K562 (cell line): ENCODE results near the gene CLCN6. TPM values are rescaled to one million over a fixed set of nuclear protein-coding genes. Genes with fewer than 3 reads are reported as not detected.

Experiments
- ATAC-seq: fragments of 200-7000 bp; cut with Tn5 transposase; 3 replicates; pipeline ENCODE4 v1.9.1; 2020; ENCODE audit warnings: moderate library complexity
- BruUV-seq: library from RNA; stranded (reverse); fragments of 400-500 nt; replicated peaks from 2 replicates; lab custom pipeline; 2021; lab: Mats Ljungman, UMichigan
- CTCF ChIA-PET: fragments of 300-600 bp; formaldehyde crosslinking; extraction: SDS; loops from one replicate; lab custom pipeline; 2021; ENCODE audit warnings: low intra/inter-chr PET ratio; lab: Yijun Ruan, JAX
- POLR2A ChIA-PET: fragments of 300-600, 350-650 bp; sonication (Branson Sonifier 250); formaldehyde crosslinking; extraction: SDS; loops from one replicate; lab custom pipeline; 2021; ENCODE audit warnings: antibody characterized with exemption, inconsistent platforms; lab: Yijun Ruan, JAX
- DNase-seq, 4 experiments: peaks; one replicate each; pipeline versions ENCODE4 v3.0.0 to v3.0.0-alpha.2; 2011 to 2018; ENCODE audit warnings: low spot score in 3 of 4, mixed read lengths in 3 of 4; ENCODE audit errors: extremely low read depth in 1 of 4
- FAIRE-seq: peaks from 2 replicates; lab custom pipeline; 2011; peaks lifted over from hg19 to GRCh38; lab: Jason Lieb, UNC
- H2AFZ ChIP-seq: 2 replicates; pipeline ENCODE4 v1.6.0; 2011; ENCODE audit warnings: low read depth, low read length, control low read depth, inconsistent platforms
- H3K27ac ChIP-seq: fragments of 200-600 bp; 3 replicates; pipeline ENCODE4 v1.8.0; 2011; ENCODE audit warnings: low read depth, mild to moderate bottlenecking, control low read depth, inconsistent platforms, low read length, moderate library complexity, mixed read lengths; ENCODE audit errors: extremely low read depth
- H3K27me3 ChIP-seq, 2 experiments: fragments of 300-600 bp in 1 of 2; 2 replicates in 1 of 2; 3 replicates in 1 of 2; pipeline versions ENCODE4 v1.6.0 to v1.8.0; 2011; ENCODE audit warnings: inconsistent platforms in 2 of 2, low read length in 2 of 2, mild to moderate bottlenecking in 1 of 2, mixed read lengths in 1 of 2, moderate library complexity in 1 of 2; ENCODE audit not compliant: control insufficient read depth in 2 of 2, insufficient read depth in 2 of 2
- H3K36me3 ChIP-seq: fragments of 300-600 bp; 3 replicates; pipeline ENCODE4 v1.8.0; 2011; ENCODE audit warnings: mild to moderate bottlenecking, low read length, inconsistent platforms; ENCODE audit not compliant: control insufficient read depth, insufficient read depth
- H3K4me1 ChIP-seq, 2 experiments: fragments of 200-600 bp in 1 of 2; replicated peaks in 1 of 2; 2 replicates in 1 of 2; 3 replicates in 1 of 2; pipeline versions ENCODE4 v1.5.1 to v1.8.0; 2011; ENCODE audit warnings: inconsistent platforms in 2 of 2, low read length in 2 of 2, mild to moderate bottlenecking in 1 of 2, mixed read lengths in 1 of 2, moderate library complexity in 1 of 2; ENCODE audit not compliant: control insufficient read depth in 2 of 2, insufficient read depth in 2 of 2
- H3K4me2 ChIP-seq: 2 replicates; pipeline ENCODE4 v1.6.1; 2011; ENCODE audit warnings: low read length, control low read depth, inconsistent platforms, mixed read lengths; ENCODE audit not compliant: insufficient read depth
- H3K4me3 ChIP-seq: fragments of 200-600 bp; sonication (generic), shearing (Covaris generic); 2 replicates; pipeline ENCODE4 v1.5.1; 2016; ENCODE audit warnings: control low read depth, inconsistent platforms
- H3K79me2 ChIP-seq: fragments of 200-600 bp; 3 replicates; pipeline ENCODE4 v1.8.0; 2011; ENCODE audit warnings: low read length, inconsistent platforms; ENCODE audit not compliant: control insufficient read depth, insufficient read depth
- H3K9ac ChIP-seq, 2 experiments: 2 replicates each; pipeline versions ENCODE4 v1.6.0 to v1.6.1; 2011; ENCODE audit warnings: low read depth in 2 of 2, low read length in 2 of 2, control low read depth in 1 of 2, inconsistent platforms in 1 of 2, mild to moderate bottlenecking in 1 of 2, mixed read lengths in 1 of 2; ENCODE audit not compliant: insufficient read depth in 1 of 2
- H3K9me1 ChIP-seq: one replicate; pipeline ENCODE4 v1.6.0; 2011; ENCODE audit warnings: inconsistent platforms, mild to moderate bottlenecking, low read length, moderate library complexity; ENCODE audit not compliant: control insufficient read depth, insufficient read depth
- H3K9me3 ChIP-seq: replicated peaks from 2 replicates; pipeline ENCODE4 v1.5.1; 2011; ENCODE audit warnings: low read depth, low read length, inconsistent platforms; ENCODE audit not compliant: control insufficient read depth, insufficient read depth
- H4K20me1 ChIP-seq: replicated peaks from 2 replicates; pipeline ENCODE4 v1.6.1; 2011; ENCODE audit warnings: low read length, inconsistent platforms, mixed read lengths; ENCODE audit not compliant: control insufficient read depth, insufficient read depth
- ATF2 ChIP-seq: sonication (generic); formaldehyde crosslinking; IDR thresholded peaks from 2 replicates; pipeline ENCODE4 v1.8.1; 2022; ENCODE audit warnings: missing genetic modification reagents
- ATF7 ChIP-seq: fragments of 450-650 bp; IDR thresholded peaks from 2 replicates; pipeline ENCODE4 v1.7.1; 2014; ENCODE audit warnings: mild to moderate bottlenecking, moderate library complexity
- BHLHE40 ChIP-seq: IDR thresholded peaks from 2 replicates; pipeline ENCODE4 v1.6.1; 2011; ENCODE audit warnings: low read length, improper control_type of control experiment
- CTBP1 ChIP-seq: fragments of 450-650 bp; IDR thresholded peaks from 2 replicates; pipeline ENCODE4 v1.6.1; 2016; ENCODE audit warnings: borderline replicate concordance
- CXXC5 ChIP-seq: fragments of 250-450 bp; sonication (Bioruptor Pico); IDR thresholded peaks from 2 replicates; pipeline ENCODE4 v1.8.0; 2022; ENCODE audit warnings: inconsistent platforms, mild to moderate bottlenecking, moderate library complexity
- MAX ChIP-seq: sonication (generic); formaldehyde crosslinking; IDR thresholded peaks from 2 replicates; pipeline ENCODE4 v1.9.0; 2022; ENCODE audit warnings: mild to moderate bottlenecking, missing genetic modification reagents
- MAZ ChIP-seq, 2 experiments: fragments of 450-650 bp in 1 of 2; sonication (generic) in 1 of 2; formaldehyde crosslinking; IDR thresholded peaks in 1 of 2; conservative IDR thresholded peaks in 1 of 2; 2 replicates each; pipeline versions ENCODE4 v1.4.0 to v1.5.0; 2020; ENCODE audit warnings: mild to moderate bottlenecking in 1 of 2, missing genetic modification reagents in 1 of 2
- MECOM ChIP-seq: fragments of 250-450 bp; sonication (Bioruptor Pico); IDR thresholded peaks from 2 replicates; pipeline ENCODE4 v1.8.0; 2022; ENCODE audit warnings: inconsistent platforms
- NR2C1 ChIP-seq, 2 experiments: fragments of 450-650 bp; IDR thresholded peaks; 2 replicates each; pipeline ENCODE4 v1.6.1; 2017; ENCODE audit warnings: mild to moderate bottlenecking in 2 of 2, antibody characterized with exemption in 1 of 2, inconsistent platforms in 1 of 2, missing compliant biosample characterization in 1 of 2, missing genetic modification characterization in 1 of 2
- POU5F1 ChIP-seq: fragments of 150-350 bp; IDR thresholded peaks from 2 replicates; pipeline ENCODE4 v1.6.1; 2014; ENCODE audit warnings: borderline replicate concordance, low read length, low read depth, mild to moderate bottlenecking; ENCODE audit not compliant: partially characterized antibody
- PURB ChIP-seq: sonication (generic); formaldehyde crosslinking; IDR thresholded peaks from 2 replicates; pipeline ENCODE4 v1.9.0; 2021; ENCODE audit warnings: low read depth, mild to moderate bottlenecking, missing genetic modification reagents
- SMAD4 ChIP-seq: fragments of 250-450 bp; sonication (Bioruptor Pico); conservative IDR thresholded peaks from 2 replicates; pipeline ENCODE4 v1.8.0; 2021; ENCODE audit warnings: inconsistent platforms, mild to moderate bottlenecking, moderate library complexity
- THAP7 ChIP-seq: fragments of 250-450 bp; sonication (Bioruptor Pico); IDR thresholded peaks from 2 replicates; pipeline ENCODE4 v1.5.0; 2021
- ZNF408 ChIP-seq: fragments of 250-450 bp; sonication (Bioruptor Pico); IDR thresholded peaks from 2 replicates; pipeline ENCODE4 v1.4.0; 2020; ENCODE audit warnings: low read depth, mild to moderate bottlenecking, moderate library complexity
- ZNF639 ChIP-seq, 2 experiments: fragments of 200-800 bp in 1 of 2; sonication (Bioruptor generic) in 1 of 2; sonication (generic) in 1 of 2; formaldehyde crosslinking in 1 of 2; IDR thresholded peaks in 1 of 2; conservative IDR thresholded peaks in 1 of 2; 2 replicates each; pipeline versions ENCODE4 v1.5.0 to v1.6.1; 2016 to 2020; ENCODE audit warnings: missing compliant biosample characterization in 1 of 2, missing genetic modification characterization in 1 of 2, missing genetic modification reagents in 1 of 2
- WGBS: fragments of 100-300 bp; shearing (Covaris generic); methylation state at CpG from one replicate; pipeline ENCODE4 v1.1.6; 2016; ENCODE audit warnings: low coverage, mixed read lengths; ENCODE audit not compliant: insufficient coverage; ENCODE audit errors: missing lambda C conversion rate; 5-methylcytosine and 5-hydroxymethylcytosine counted together
- in situ Hi-C: fragments of 300-500 bp; cut with MboI; formaldehyde crosslinking; loops from 4 replicates; pipeline ENCODE4 v1.15.0; 2018; ENCODE audit warnings: inconsistent platforms, mixed read lengths
- intact Hi-C: fragments of 100-400 bp; cut with micrococcal nuclease; formaldehyde crosslinking; loops from 2 replicates; pipeline ENCODE4 v1.14.2; 2022
- polyA plus RNA-seq, 8 experiments: library from polyadenylated mRNA; depleted of rRNA in 4 of 8; stranded (reverse) in 5 of 8; unstranded in 3 of 8; fragments of >200 nt; fragmentation: Nextera tagmentation in 2 of 8; fragmentation: Illumina TruSeq in 1 of 8; extraction: Ambion mirVana in 2 of 8; extraction: Trizol in 1 of 8; gene quantifications; 2 replicates each; pipeline versions ENCODE4 v1.2.1 to v1.2.3, GENCODE V29; 2011 to 2014; ENCODE audit warnings: inconsistent platforms in 1 of 8, missing spikeins in 1 of 8
- total RNA-seq, 7 experiments: library from RNA; depleted of rRNA in 6 of 7; stranded (reverse); fragments of >200 nt in 6 of 7; fragmentation: Illumina TruSeq in 2 of 7; extraction: Trizol in 2 of 7; gene quantifications; 2 replicates each; pipeline versions ENCODE4 v1.2.1 to v1.2.3, GENCODE V29; 2011 to 2021; ENCODE audit warnings: low replicate concordance in 1 of 7

CLCN6 gene
- total and polyA plus RNA-seq, 9 of the 15 experiments (the other 6 are each of a cell fraction or from before 2014, with no cell fraction given): 2.0 to 21.8 (median 13.6) TPM

- H3K9ac ChIP-seq: peak overlapping the region; percentile 22 to 74; a peak in 3 of 4 replicates
- intact Hi-C loops: loop anchor here (1.0 to 2.0 kb wide), 3 partner anchors 23 to 126 kb away; no protein-coding TSS in a partner anchor
- peak overlapping the region; percentile 27 for H2AFZ ChIP-seq
- H3K4me2 ChIP-seq: peak overlapping the region; percentile 73
- in situ Hi-C loops: loop anchor here (5.0 kb wide), 1 partner anchor 56 kb away; no protein-coding TSS in a partner anchor
- H3K4me1 ChIP-seq: peaks cover 37 to 53% of the 10 kb centered on the region in 2 experiments
- ATAC-seq: no peak
- no TSS peak for BruUV-seq
- H3K79me2 ChIP-seq: no peaks in the 10 kb centered on the region
- H3K9me1 ChIP-seq: no peaks in the 10 kb centered on the region
- H3K9me3 ChIP-seq: no peaks in the 10 kb centered on the region
- ChIA-PET CTCF (interaction anchor here (0.9 to 1.9 kb wide), 5 partner anchors 50 to 66 kb away, joined by 3 to 11 read pairs (median 4); no protein-coding TSS in a partner anchor), POLR2A (interaction anchor here (0.6 to 14.0 kb wide), 11 partner anchors 9 to 518 kb away, joined by 3 to 304 read pairs (median 4); no protein-coding TSS in a partner anchor)
- no peak for FAIRE-seq
- peak overlapping the region; percentile 69 for H3K27ac ChIP-seq
- no peak overlapping the region for H3K4me3 ChIP-seq
- WGBS: 54% methylated on average over 17 of the region's 17 CpGs
- peaks cover 5% of the 10 kb centered on the region for H4K20me1 ChIP-seq
- peak in 3 of 4 experiments; percentile 46 to 50 (median 46) for DNase-seq
- H3K27me3 ChIP-seq: no peaks in the 10 kb centered on the region
- peaks cover 85% of the 10 kb centered on the region for H3K36me3 ChIP-seq
- TF ChIP-seq ZNF408 (no peak), CTBP1 (peak; percentile 25; the same call in 1 of the 2 replicates), MAZ (CRISPR knock-in tag; conservative IDR thresholded peaks at IDR 0.05 in 1 of 2, IDR thresholded peaks at IDR 0.05 in 1 of 2) (peak in 1 of 2 experiments; percentile 33; a peak in 1 of 4 replicates), ATF2 (CRISPR knock-in tag) (peak; percentile 90; the same call in 1 of the 2 replicates), ATF7 (peak; percentile 96), MAX (CRISPR knock-in tag) (peak; percentile 81), BHLHE40 (peak; percentile 91), POU5F1 (no peak), NR2C1 (IDR thresholded peaks at IDR 0.05) (no peak), NR2C1 (tag; IDR thresholded peaks at IDR 0.05) (no peak), ZNF639 (CRISPR knock-in tag; conservative IDR thresholded peaks at IDR 0.05 in 1 of 2, IDR thresholded peaks at IDR 0.05 in 1 of 2) (no peak; a peak in 1 of 4 replicates), MECOM (CRISPR knock-in tag) (peak; percentile 64), THAP7 (no peak), CXXC5 (CRISPR knock-in tag) (peak; percentile 67), PURB (no peak), SMAD4 (CRISPR knock-in tag) (0 out of 2 replicates have a peak, but pooled peaks have one; percentile 55)
Measured at GRCh38 chr1:11841245-11842153, 35.5 kb downstream of the CLCN6 start.
